ENCODE results near the gene LIN52.

- TF ChIP-seq POLR2AphosphoS5 (IDR thresholded peaks at IDR 0.05; ENCODE audit: low read depth, low read length) (no peak), TAF1 (IDR thresholded peaks at IDR 0.05; ENCODE audit: low read depth, low read length) (no peak), POLR2A (IDR thresholded peaks at IDR 0.05; ENCODE audit: low read depth, low read length) (no peak)
Observed at GRCh38 chr14:74241652-74242017, 156.9 kb downstream of the LIN52 start.
